IPS DF 4.7 (cell line): ENCODE measurements around the gene PRPF40B.
"Not testable (repeated sequence)": the region's sequence is repeated elsewhere in the genome, so short reads cannot be mapped to it uniquely, and the experiment has no call there.

Experiments used
- DNase-seq: peaks from one replicate; pipeline ENCODE4 v3.0.0-alpha.2; 2013; ENCODE audit warnings: low spot score; ENCODE audit errors: extremely low read depth

The PRPF40B gene

GRCh38 chr12:49609059-49609874, 14.1 kb upstream of the PRPF40B start:
- DNase-seq, result no peak

DNA sequence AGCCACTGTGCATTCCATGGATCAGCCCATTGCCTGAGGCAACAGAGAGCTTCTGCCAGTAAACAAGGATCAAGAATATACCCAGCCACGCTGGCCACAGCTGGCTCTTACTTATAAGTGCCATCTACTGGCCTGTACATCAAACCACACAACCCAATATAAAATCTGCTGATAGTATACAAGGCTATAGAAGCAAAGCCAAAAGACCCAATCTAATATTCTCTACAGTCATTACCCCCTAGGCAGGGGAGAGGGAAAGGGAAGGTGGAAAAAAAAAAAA, 13.5 kb upstream of the PRPF40B start:
- no peak for DNase-seq

DNA sequence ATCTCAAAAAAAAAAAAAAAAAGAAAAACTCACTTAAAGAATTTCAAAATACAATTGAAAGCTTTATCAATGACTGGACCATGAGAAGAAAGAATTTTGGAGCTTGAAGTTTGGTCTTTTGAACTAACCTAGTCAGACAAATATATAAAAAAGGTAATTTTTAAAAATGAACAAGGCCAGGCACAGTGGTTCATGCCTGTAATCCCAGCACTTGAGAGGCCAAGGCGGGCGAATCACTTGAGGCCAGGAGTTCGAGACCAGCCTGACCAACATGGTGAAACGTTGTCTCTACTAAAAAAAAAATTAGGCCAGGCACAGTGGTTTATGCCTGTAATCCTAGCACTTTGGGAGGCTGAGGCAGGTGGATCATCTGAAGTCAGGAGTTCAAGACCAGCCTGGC, 12.6 kb upstream of the PRPF40B start:
- not testable (repeated sequence) for DNase-seq

DNA sequence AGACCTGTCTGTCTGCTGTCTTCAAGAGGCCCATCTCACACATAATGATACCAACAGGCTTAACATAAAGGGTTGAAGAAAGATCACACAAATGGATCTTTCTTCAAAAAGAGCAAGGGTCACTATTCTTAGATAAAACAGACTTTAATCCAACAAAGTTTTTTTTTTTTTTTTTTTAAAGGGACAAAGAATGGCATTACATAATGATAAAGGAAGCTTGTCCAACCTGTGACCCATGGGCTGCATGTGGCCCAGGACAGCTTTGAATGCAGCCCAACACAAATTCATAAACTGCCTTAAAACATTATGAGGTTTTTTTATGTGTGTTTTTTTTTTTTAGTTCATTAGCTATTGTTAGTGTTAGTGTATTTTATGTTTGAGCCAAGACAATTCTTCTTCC, 11.2 kb upstream of the PRPF40B start:
- DNase-seq, result no peak

GRCh38 chr12:49615725-49616124, 7.6 kb upstream of the PRPF40B start:
- no peak for DNase-seq

- no peak for DNase-seq
Measured at GRCh38 chr12:49616533-49617219, 6.7 kb upstream of the PRPF40B start.

DNA sequence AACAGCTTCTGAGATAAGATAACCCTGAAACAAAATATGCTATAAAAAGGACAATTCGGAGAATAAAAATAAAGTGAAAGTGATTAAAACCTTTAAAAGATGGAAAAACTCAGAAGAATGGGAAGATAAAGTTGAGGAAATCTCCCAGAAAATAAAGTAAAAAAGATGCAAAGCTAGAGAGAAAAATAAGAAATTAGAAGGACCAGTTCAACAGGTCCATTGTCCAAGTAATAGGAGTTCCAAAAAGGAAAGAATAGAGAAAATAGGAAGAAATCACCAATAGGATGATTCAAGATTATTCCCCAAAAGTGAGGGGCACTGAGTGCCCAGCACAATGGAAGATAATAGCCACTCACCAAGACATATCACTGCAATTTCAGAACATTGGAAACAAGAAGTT, 4.8 kb upstream of the PRPF40B start:
- no peak for DNase-seq

- no peak for DNase-seq
Measured at GRCh38 chr12:49619286-49619685, 4.1 kb upstream of the PRPF40B start.

DNA sequence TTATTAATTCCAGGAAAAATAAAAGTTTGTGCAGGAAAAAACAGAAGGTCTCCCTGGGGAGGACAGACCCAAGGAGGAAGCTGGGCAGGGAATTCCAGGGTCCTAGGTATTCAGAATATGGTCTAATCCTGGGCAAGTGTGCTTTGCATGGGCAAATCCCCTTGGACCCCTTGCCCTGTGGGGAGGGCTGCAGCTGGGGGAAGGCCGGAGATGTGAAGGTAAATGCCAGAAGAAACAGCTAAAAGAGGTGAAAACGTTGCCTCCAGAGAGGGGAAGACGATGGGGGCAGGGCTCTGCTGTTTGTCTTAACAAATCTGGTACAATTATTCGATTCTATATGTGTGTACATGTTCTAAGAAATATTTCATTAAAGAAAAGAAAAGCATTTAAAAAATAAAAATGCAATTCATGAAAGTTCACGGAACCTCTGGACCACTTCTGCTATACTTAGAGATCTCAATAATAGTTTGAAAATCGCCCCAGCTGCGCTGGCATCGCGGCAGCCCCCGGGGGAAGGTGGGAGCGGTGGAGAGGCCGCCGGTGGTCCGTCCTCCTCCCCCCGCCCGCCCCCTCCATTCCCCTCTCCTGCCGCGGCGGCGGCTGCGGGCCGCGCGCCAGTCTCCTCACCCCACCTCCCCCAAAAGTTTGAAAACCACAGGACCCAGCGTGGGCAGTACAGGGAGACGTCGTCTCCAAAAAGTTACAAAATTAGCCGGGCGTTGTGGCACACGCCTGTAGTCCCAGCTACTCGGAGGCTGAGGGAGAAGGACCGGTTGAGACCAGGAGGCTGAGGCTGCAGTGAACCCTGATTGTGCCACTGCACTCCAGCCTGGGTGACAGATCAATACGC, 1.5 kb upstream of the PRPF40B start:
- DNase-seq, result no peak

DNA sequence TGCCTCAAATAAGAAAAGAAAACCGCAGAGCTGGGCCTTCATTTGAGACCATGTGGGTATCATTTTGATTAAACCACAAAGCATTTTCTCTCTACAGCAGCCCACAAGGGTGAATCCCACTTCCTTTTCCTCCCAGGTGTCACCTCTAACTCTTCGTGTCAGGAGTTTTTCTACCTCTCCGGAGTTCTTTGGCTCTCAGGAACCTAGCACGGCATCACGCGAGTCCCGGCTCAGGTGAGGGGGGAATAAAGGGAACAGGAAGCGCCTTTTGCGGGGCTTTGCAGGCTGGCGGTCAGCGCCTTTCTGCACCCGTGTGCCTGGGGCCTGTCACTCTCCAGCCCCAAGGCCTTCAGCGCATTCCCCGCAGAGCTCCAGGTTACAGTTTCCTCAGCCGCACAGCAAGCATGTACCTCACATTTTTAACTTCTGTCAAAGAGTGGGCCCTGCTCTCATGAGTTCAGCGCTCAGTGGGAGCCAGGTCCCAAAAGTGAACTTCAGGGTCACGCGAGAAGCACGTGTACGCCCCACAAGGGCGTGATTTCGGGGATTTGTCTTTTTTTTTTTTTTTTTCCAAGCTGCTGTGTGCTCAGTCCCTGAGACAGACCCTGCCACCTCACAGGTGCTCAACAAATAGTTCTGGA, 740 bp upstream of the PRPF40B start:
- no peak for DNase-seq

DNA sequence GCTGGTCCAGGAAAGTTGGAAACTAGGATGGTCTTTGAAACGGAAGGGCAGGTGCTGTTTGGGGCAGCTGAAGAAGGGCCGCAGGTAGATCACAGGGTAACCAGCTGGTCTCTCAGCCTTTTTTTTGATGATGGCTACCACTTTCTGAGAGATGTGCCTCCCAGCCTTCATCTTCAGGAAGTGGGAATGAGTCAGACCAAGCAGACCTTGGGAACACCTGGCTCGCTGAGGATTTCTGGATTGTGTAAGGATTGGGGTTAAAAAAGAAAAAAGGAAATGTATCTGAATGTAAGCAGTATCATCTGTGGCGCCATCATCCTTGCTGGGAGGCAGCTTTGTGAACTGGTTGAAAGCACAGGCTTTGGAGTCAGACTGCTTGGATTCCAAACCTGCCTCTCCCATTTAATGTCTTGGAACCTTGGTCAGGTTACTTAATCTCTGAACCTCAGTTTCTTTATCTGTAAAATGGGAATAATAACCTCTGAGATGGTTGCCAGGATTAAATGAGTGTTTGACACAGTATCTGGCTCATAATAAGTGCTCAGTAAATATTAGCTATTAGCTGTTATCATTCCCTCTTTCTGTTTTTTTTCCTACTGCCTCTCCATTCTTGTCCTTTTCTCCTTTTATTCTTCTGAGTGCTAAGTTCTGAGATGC, 1.7 kb downstream of the PRPF40B start:
- no peak for DNase-seq

GRCh38 chr12:49626169-49626835, 2.9 kb downstream of the PRPF40B start:
- DNase-seq, result no peak

- no peak for DNase-seq
Measured at GRCh38 chr12:49626836-49627235, 3.5 kb downstream of the PRPF40B start.

DNA sequence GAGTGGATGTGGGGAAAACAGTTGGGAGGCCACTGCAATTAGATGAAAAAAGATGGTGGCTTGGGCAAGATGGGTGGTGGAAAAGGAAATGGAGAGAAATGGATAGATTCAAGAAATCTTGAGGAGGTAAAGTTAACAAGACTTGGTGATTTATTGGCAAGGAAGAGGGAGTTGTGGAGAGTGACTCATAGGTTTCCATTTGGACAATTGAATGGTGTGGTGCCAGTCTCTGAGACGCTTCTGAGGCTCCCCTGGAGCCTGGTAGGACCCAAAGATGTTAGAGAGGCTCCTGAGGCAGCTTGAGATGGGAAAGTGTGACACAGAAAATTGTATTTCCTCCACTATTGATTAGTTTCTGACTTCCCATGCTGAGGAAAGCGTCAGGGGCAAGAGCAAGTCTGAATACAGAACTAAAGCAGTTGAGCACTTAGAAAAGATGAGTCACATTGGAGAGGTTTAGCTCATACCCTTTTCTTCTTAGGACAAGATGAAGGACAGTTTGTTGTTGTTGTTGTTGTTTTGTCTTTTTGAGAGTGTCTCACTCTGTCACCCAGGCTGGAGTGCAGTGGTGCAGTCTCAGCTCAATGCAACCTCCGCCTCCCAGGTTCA, 4.5 kb downstream of the PRPF40B start:
- no peak for DNase-seq

- no peak for DNase-seq
Measured at GRCh38 chr12:49631336-49631907, 8.1 kb downstream of the PRPF40B start.

- DNase-seq, result no peak
Measured at GRCh38 chr12:49632401-49632800, 9.0 kb downstream of the PRPF40B start.

- DNase-seq, result no peak
Measured at GRCh38 chr12:49632986-49633702, 9.8 kb downstream of the PRPF40B start.

DNA sequence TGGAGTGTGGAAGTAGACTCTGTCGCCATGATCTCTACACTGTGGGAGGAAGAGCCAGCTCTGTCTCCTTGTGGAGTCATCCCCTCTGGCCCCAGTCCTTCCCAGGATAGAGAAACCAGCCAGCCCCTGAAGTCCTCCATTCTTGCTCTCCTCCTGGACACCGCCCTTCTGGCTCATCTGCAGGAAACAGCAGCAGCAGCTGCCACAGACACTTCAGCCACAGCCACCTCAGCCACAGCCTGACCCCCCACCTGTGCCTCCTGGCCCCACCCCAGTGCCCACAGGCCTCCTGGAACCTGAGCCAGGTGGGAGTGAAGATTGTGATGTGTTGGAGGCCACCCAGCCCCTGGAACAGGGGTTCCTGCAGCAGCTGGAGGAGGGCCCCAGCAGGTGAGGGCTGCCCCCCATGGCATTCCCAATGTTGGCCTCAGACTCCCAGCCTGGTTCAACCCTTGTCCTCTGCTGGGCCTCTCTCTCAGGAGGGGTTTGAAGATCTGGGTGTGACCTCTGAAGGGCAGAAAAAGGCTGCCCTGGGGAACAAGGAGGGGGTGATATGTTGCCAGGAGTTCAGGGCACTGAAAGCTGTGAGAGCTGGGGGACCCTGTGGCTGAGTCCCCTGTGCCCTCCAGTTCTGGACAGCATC, 10.5 kb downstream of the PRPF40B start:
- DNase-seq, result no peak

- no peak for DNase-seq
Measured at GRCh38 chr12:49635036-49635435, 11.7 kb downstream of the PRPF40B start.
